ENCODE measurements around the gene MAMDC2. TPM values are rescaled to one million over a fixed set of nuclear protein-coding genes. Genes with fewer than 3 reads are reported as not detected.

MAMDC2 gene
- total and polyA plus RNA-seq, 2 donors (not counting 1 experiment from before 2014, with no cell fraction given): not detected

GRCh38 chr9:70101265-70101664 is 57.6 kb downstream of the MAMDC2 start:
- CTCF ChIA-PET: interaction anchor here (1.7 kb wide), 1 partner anchor 11 kb away, joined by 7 read pairs; no protein-coding TSS in a partner anchor

GRCh38 chr9:70105147-70105546 is 61.5 kb downstream of the MAMDC2 start:
- Mint-ChIP-seq H3K4me3 (no peak overlapping the region), H3K27ac (no peak overlapping the region), H3K27me3 (peaks cover 13% of the 10 kb centered on the region), H3K4me1 (peaks cover under 1% of the 10 kb centered on the region), H3K9me3 (ENCODE audit: insufficient read depth) (no peaks in the 10 kb centered on the region)
- ChIA-PET CTCF (no interaction called here), POLR2A (no interaction called here)
- no peak for ATAC-seq (ENCODE audit: low read depth)
- DNase-seq: no peak
- Histone ChIP-seq H3K9ac (ENCODE audit: low read length) (no peak overlapping the region), H3K27ac (ENCODE audit: low read length in 2 of 2) (no peak overlapping the region), H3K4me3 (ENCODE audit: control extremely low read depth in 1 of 5, extremely low read depth in 1 of 5, insufficient read depth in 1 of 5, low read depth in 2 of 5, low read length in 4 of 5) (no peak overlapping the region), H3K79me2 (ENCODE audit: control insufficient read depth, insufficient read depth, low read length) (no peaks in the 10 kb centered on the region), H3K4me2 (replicated peaks; ENCODE audit: low read depth, low read length, poor library complexity, severe bottlenecking) (no peak overlapping the region), H3K4me1 (ENCODE audit: control insufficient read depth in 2 of 2, insufficient read depth in 2 of 2, low read length in 2 of 2) (no peaks in the 10 kb centered on the region), H3K36me3 (replicated peaks in 1 of 2; ENCODE audit: control extremely low read depth in 1 of 2, control insufficient read depth in 1 of 2, extremely low read depth in 1 of 2, insufficient read depth in 2 of 2, low read length in 1 of 2) (no peaks in the 10 kb centered on the region), H4K20me1 (ENCODE audit: control insufficient read depth, insufficient read depth, low read length, poor library complexity, severe bottlenecking) (no peaks in the 10 kb centered on the region), H2AFZ (ENCODE audit: insufficient read depth, low read depth, low read length, poor library complexity, severe bottlenecking) (no peak overlapping the region), H3K27me3 (replicated peaks in 1 of 4; ENCODE audit: control extremely low read depth in 1 of 4, control insufficient read depth in 3 of 4, insufficient read depth in 4 of 4, low read length in 3 of 4) (peaks cover 0 to 2% (median under 1%) of the 10 kb centered on the region in 4 experiments), H3K9me3 (ENCODE audit: control extremely low read depth in 1 of 3, control insufficient read depth in 2 of 3, insufficient read depth in 1 of 3, low read length in 2 of 3) (no peaks in the 10 kb centered on the region)
- no peak for TF ChIP-seq EZH2 (IDR thresholded peaks at IDR 0.05; ENCODE audit: borderline replicate concordance, insufficient read depth, low read depth, low read length, poor library complexity, severe bottlenecking)
- TF ChIP-seq, protein P1, sequence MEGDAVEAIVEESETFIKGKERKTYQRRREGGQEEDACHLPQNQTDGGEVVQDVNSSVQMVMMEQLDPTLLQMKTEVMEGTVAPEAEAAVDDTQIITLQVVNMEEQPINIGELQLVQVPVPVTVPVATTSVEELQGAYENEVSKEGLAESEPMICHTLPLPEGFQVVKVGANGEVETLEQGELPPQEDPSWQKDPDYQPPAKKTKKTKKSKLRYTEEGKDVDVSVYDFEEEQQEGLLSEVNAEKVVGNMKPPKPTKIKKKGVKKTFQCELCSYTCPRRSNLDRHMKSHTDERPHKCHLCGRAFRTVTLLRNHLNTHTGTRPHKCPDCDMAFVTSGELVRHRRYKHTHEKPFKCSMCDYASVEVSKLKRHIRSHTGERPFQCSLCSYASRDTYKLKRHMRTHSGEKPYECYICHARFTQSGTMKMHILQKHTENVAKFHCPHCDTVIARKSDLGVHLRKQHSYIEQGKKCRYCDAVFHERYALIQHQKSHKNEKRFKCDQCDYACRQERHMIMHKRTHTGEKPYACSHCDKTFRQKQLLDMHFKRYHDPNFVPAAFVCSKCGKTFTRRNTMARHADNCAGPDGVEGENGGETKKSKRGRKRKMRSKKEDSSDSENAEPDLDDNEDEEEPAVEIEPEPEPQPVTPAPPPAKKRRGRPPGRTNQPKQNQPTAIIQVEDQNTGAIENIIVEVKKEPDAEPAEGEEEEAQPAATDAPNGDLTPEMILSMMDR (IDR thresholded peaks at IDR 0.05): no peak
- WGBS (ENCODE audit: insufficient coverage): 92% methylated on average over 3 of the region's 5 CpGs
- intact Hi-C loops (cut with micrococcal nuclease): no loop called here

More at GRCh38 chr9:70101265-70101664, 57.6 kb downstream of the MAMDC2 start:
- POLR2A ChIA-PET: no interaction called here
- Histone ChIP-seq H4K20me1 (ENCODE audit: control insufficient read depth, insufficient read depth, low read length, poor library complexity, severe bottlenecking) (no peaks in the 10 kb centered on the region), H3K79me2 (ENCODE audit: control insufficient read depth, insufficient read depth, low read length) (no peaks in the 10 kb centered on the region), H3K4me3 (ENCODE audit: control extremely low read depth in 1 of 5, extremely low read depth in 1 of 5, insufficient read depth in 1 of 5, low read depth in 2 of 5, low read length in 4 of 5) (no peak overlapping the region), H3K9me3 (ENCODE audit: control extremely low read depth in 1 of 3, control insufficient read depth in 2 of 3, insufficient read depth in 1 of 3, low read length in 2 of 3) (no peaks in the 10 kb centered on the region), H3K4me2 (replicated peaks; ENCODE audit: low read depth, low read length, poor library complexity, severe bottlenecking) (no peak overlapping the region), H3K27ac (ENCODE audit: low read length in 2 of 2) (no peak overlapping the region), H3K27me3 (replicated peaks in 1 of 4; ENCODE audit: control extremely low read depth in 1 of 4, control insufficient read depth in 3 of 4, insufficient read depth in 4 of 4, low read length in 3 of 4) (peaks cover 0 to 2% (median 0%) of the 10 kb centered on the region in 4 experiments), H3K4me1 (ENCODE audit: control insufficient read depth in 2 of 2, insufficient read depth in 2 of 2, low read length in 2 of 2) (no peaks in the 10 kb centered on the region), H3K36me3 (replicated peaks in 1 of 2; ENCODE audit: control extremely low read depth in 1 of 2, control insufficient read depth in 1 of 2, extremely low read depth in 1 of 2, insufficient read depth in 2 of 2, low read length in 1 of 2) (no peaks in the 10 kb centered on the region), H3K9ac (ENCODE audit: low read length) (no peak overlapping the region), H2AFZ (ENCODE audit: insufficient read depth, low read depth, low read length, poor library complexity, severe bottlenecking) (no peak overlapping the region)
- no peaks in the 10 kb centered on the region for H3K4me1 Mint-ChIP-seq
- no CpG with 5 or more reads among the region's 1 CpG for WGBS (ENCODE audit: insufficient coverage)
- H3K4me3 Mint-ChIP-seq: no peak overlapping the region
- H3K9me3 Mint-ChIP-seq (ENCODE audit: insufficient read depth): no peaks in the 10 kb centered on the region
- no peak overlapping the region for H3K27ac Mint-ChIP-seq
- intact Hi-C loops (cut with micrococcal nuclease): no loop called here
- TF ChIP-seq, protein P1 (IDR thresholded peaks at IDR 0.05): no peak
- no peak for TF ChIP-seq EZH2 (IDR thresholded peaks at IDR 0.05; ENCODE audit: borderline replicate concordance, insufficient read depth, low read depth, low read length, poor library complexity, severe bottlenecking)
- peaks cover 11% of the 10 kb centered on the region for H3K27me3 Mint-ChIP-seq
- ATAC-seq (ENCODE audit: low read depth) (no peak), DNase-seq (no peak)

Measured in B cell (primary cell).